PC-9 (cell line): Measurements from ENCODE around the gene EFNA2.

ENCODE experiments used
- EZH2 ChIP-seq: fragments of 200-600 bp; sonication (generic); IDR thresholded peaks from 2 replicates; pipeline ENCODE4 v1.8.0; 2017; ENCODE audit warnings: antibody characterized with exemption, low read depth
- TF ChIP-seq, protein P1 (sequence below): fragments of 200-600 bp; sonication (generic); conservative IDR thresholded peaks from 2 replicates; pipeline ENCODE4 v1.6.1; 2017; ENCODE audit warnings: mixed run types, antibody characterized with exemption, mild to moderate bottlenecking, moderate library complexity

DNA sequence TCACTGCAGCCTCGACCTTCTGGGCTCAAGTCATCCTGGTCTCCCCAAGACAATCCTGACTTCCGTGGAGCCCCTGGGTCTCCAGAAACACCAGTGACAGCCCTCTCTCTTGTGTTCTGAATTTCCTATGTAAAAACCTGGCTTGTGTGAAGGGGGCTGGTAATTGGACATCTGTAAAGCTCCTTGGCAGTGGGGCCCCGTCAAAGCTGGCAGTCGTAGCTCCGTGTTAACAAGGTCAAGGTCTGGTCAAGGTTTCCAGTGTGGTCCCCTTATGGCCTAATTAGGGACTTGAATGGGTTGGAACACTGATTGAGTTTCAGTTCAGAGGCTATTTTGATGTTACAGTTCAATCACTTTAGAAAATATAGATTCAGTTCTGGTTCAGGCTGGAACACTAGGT is 65.2 kb downstream of the EFNA2 start:
- TF ChIP-seq, protein P1, sequence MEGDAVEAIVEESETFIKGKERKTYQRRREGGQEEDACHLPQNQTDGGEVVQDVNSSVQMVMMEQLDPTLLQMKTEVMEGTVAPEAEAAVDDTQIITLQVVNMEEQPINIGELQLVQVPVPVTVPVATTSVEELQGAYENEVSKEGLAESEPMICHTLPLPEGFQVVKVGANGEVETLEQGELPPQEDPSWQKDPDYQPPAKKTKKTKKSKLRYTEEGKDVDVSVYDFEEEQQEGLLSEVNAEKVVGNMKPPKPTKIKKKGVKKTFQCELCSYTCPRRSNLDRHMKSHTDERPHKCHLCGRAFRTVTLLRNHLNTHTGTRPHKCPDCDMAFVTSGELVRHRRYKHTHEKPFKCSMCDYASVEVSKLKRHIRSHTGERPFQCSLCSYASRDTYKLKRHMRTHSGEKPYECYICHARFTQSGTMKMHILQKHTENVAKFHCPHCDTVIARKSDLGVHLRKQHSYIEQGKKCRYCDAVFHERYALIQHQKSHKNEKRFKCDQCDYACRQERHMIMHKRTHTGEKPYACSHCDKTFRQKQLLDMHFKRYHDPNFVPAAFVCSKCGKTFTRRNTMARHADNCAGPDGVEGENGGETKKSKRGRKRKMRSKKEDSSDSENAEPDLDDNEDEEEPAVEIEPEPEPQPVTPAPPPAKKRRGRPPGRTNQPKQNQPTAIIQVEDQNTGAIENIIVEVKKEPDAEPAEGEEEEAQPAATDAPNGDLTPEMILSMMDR = no peak
- TF ChIP-seq EZH2 = no peak
